ENCODE results near the gene SMG7.

GRCh38 chr1:183466781-183467180 lies 5.5 kb upstream of the SMG7 start:
- TF ChIP-seq, protein P1, sequence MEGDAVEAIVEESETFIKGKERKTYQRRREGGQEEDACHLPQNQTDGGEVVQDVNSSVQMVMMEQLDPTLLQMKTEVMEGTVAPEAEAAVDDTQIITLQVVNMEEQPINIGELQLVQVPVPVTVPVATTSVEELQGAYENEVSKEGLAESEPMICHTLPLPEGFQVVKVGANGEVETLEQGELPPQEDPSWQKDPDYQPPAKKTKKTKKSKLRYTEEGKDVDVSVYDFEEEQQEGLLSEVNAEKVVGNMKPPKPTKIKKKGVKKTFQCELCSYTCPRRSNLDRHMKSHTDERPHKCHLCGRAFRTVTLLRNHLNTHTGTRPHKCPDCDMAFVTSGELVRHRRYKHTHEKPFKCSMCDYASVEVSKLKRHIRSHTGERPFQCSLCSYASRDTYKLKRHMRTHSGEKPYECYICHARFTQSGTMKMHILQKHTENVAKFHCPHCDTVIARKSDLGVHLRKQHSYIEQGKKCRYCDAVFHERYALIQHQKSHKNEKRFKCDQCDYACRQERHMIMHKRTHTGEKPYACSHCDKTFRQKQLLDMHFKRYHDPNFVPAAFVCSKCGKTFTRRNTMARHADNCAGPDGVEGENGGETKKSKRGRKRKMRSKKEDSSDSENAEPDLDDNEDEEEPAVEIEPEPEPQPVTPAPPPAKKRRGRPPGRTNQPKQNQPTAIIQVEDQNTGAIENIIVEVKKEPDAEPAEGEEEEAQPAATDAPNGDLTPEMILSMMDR (IDR thresholded peaks at IDR 0.05; ENCODE audit: low read length) = no peak
- no peak for TF ChIP-seq EZH2 (IDR thresholded peaks at IDR 0.05; ENCODE audit: borderline replicate concordance, low read length)
